ENCODE measurements around the gene SUN2.

SUN2 gene

DNA sequence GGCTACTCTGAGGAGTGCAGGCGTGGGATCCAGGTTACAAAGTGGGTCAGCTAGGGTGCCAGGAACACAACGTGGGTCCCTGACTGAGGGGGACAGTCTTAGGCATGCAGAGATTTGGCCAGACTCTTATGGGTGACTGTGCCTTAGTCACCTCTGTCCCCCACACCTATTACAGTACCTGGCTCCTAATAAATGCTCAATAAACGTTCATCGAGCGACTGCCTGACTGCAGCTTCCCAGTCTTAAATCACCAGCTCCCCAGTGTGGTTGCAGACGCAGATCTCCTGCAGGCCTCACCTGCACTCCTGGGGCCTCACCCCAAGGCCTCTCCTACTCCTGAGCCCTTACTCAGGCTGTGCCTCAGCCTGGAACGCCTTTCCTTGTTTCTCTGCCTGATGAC lies 3.2 kb upstream of the SUN2 start:
- TF ChIP-seq, protein P1, sequence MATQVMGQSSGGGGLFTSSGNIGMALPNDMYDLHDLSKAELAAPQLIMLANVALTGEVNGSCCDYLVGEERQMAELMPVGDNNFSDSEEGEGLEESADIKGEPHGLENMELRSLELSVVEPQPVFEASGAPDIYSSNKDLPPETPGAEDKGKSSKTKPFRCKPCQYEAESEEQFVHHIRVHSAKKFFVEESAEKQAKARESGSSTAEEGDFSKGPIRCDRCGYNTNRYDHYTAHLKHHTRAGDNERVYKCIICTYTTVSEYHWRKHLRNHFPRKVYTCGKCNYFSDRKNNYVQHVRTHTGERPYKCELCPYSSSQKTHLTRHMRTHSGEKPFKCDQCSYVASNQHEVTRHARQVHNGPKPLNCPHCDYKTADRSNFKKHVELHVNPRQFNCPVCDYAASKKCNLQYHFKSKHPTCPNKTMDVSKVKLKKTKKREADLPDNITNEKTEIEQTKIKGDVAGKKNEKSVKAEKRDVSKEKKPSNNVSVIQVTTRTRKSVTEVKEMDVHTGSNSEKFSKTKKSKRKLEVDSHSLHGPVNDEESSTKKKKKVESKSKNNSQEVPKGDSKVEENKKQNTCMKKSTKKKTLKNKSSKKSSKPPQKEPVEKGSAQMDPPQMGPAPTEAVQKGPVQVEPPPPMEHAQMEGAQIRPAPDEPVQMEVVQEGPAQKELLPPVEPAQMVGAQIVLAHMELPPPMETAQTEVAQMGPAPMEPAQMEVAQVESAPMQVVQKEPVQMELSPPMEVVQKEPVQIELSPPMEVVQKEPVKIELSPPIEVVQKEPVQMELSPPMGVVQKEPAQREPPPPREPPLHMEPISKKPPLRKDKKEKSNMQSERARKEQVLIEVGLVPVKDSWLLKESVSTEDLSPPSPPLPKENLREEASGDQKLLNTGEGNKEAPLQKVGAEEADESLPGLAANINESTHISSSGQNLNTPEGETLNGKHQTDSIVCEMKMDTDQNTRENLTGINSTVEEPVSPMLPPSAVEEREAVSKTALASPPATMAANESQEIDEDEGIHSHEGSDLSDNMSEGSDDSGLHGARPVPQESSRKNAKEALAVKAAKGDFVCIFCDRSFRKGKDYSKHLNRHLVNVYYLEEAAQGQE (IDR thresholded peaks at IDR 0.05; ENCODE audit: low read depth) = no peak
- TF ChIP-seq, protein P2, sequence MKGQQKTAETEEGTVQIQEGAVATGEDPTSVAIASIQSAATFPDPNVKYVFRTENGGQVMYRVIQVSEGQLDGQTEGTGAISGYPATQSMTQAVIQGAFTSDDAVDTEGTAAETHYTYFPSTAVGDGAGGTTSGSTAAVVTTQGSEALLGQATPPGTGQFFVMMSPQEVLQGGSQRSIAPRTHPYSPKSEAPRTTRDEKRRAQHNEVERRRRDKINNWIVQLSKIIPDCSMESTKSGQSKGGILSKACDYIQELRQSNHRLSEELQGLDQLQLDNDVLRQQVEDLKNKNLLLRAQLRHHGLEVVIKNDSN (IDR thresholded peaks at IDR 0.05) = no peak
- TF ChIP-seq RAD21 (IDR thresholded peaks at IDR 0.05; ENCODE audit: low read depth) (no peak), ZBTB7A (IDR thresholded peaks at IDR 0.05; ENCODE audit: low read depth) (no peak)

DNA sequence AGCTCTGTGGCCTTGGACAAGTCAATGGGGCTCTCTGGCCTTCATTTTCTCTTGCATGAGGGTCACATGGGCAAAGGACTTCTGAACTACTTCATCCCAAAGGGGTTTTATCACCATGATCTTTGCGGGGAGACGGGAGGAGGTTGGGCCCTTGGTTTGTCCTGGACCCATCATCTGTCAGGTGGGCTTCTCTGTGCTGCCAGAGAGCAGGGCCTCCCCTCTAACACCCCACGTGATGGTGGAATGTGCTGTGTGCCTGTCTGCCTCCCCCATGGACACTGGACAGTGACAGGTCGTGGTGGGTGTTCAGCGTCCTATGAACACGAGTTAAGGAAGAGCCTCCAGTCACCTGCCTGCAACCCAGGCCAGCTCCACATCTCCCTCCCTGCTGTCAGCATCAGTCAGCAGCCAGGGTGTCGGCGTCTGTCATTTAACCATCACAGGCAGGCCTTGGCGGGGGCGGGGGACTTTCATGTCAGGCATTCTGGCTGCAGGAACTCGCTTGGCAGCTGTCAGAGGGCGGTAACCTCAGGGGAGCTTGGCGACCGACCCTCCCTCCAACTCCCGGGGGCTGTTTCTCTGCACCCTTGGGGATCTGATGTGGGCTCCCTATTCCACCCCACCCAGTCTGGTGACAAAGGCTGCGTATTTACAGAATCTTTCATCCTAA lies 2.6 kb upstream of the SUN2 start:
- TF ChIP-seq, protein P1 (IDR thresholded peaks at IDR 0.05; ENCODE audit: low read depth) = no peak
- TF ChIP-seq RAD21 (IDR thresholded peaks at IDR 0.05; ENCODE audit: low read depth) (no peak), CEBPB (IDR thresholded peaks at IDR 0.05) (no peak), TAF1 (IDR thresholded peaks at IDR 0.05; ENCODE audit: low read depth) (no peak), TEAD4 (IDR thresholded peaks at IDR 0.05) (no peak), FOXM1 (IDR thresholded peaks at IDR 0.05; ENCODE audit: borderline replicate concordance, low read depth) (no peak), ZBTB7A (IDR thresholded peaks at IDR 0.05; ENCODE audit: low read depth) (no peak), YY1 (IDR thresholded peaks at IDR 0.05; ENCODE audit: low read depth) (no peak), CREB1 (IDR thresholded peaks at IDR 0.05; ENCODE audit: low read depth) (no peak), TCF12 (IDR thresholded peaks at IDR 0.05; ENCODE audit: low read depth) (no peak), NFIC (IDR thresholded peaks at IDR 0.05) (no peak), EGR1 (IDR thresholded peaks at IDR 0.05) (no peak), EP300 (IDR thresholded peaks at IDR 0.05; ENCODE audit: borderline replicate concordance) (no peak)
- TF ChIP-seq, protein P2 (IDR thresholded peaks at IDR 0.05) = no peak
- TF ChIP-seq, protein P3, sequence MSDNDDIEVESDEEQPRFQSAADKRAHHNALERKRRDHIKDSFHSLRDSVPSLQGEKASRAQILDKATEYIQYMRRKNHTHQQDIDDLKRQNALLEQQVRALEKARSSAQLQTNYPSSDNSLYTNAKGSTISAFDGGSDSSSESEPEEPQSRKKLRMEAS (IDR thresholded peaks at IDR 0.05) = no peak

DNA sequence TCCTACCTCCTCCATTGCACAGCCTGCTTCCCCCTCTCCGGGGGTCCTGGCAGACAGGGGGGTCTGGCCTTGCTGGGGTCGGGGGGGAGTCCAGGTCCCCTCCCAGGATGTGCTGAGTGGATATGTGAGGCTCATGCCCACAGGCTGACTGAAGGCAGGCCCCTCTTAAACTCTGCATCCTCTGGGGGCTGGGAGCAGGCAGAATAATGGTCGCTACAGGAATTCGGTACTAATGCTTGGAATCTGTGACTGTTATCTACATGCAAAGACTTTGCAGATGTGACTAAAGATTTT lies 1.6 kb upstream of the SUN2 start:
- TF ChIP-seq TAF1 (IDR thresholded peaks at IDR 0.05; ENCODE audit: low read depth) = no peak
- no peak for TF ChIP-seq FOXM1 (IDR thresholded peaks at IDR 0.05; ENCODE audit: borderline replicate concordance, low read depth)
- TF ChIP-seq TCF12 (IDR thresholded peaks at IDR 0.05; ENCODE audit: low read depth) = no peak
- TF ChIP-seq, protein P3 (IDR thresholded peaks at IDR 0.05) = no peak
- TF ChIP-seq NFIC (IDR thresholded peaks at IDR 0.05) = no peak

DNA sequence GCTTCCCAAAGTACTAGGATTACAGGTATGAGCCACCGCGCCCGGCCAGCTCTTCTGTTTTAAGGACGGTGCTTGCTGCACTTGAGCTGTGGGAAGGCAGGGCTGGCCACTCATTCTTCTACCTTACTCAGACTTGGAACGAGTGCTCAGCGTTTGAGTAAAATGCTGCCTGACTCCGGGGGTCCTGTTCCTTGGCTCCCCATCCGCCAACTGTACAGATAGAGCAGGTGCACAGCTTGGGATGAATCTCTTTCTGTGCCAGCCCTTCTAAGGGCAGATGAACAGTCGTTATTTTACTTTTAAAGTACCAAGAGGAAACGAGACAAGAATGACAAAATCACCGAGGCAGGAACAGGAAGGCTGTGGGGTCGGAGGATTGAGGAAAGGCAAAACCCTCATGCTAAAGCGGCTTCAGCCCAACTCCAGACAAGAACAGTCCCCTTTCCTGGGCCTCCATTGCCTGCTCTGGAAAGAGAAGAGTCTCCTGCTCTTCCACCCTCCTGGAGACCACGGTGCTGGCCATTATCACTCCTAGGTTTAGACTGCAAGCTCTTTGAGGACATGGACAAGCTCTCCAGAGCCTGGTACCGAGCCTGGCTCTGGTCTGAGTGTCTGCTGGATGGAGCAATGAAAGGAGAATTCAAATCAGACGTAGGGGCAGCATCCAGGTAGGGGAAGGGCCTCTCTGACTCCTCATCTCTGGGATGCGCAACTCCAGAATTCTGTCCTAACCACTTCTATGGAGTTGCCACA lies 1.1 kb upstream of the SUN2 start:
- no peak for TF ChIP-seq CREB1 (IDR thresholded peaks at IDR 0.05; ENCODE audit: low read depth)
- TF ChIP-seq NFIC (IDR thresholded peaks at IDR 0.05) = no peak
- TF ChIP-seq FOXM1 (IDR thresholded peaks at IDR 0.05; ENCODE audit: borderline replicate concordance, low read depth) = no peak
- no peak for TF ChIP-seq ZBTB7A (IDR thresholded peaks at IDR 0.05; ENCODE audit: low read depth)
- no peak for TF ChIP-seq TAF1 (IDR thresholded peaks at IDR 0.05; ENCODE audit: low read depth)
- no peak for TF ChIP-seq YY1 (IDR thresholded peaks at IDR 0.05; ENCODE audit: low read depth)
- TF ChIP-seq TCF12 (IDR thresholded peaks at IDR 0.05; ENCODE audit: low read depth) = no peak
- TF ChIP-seq, protein P1 (IDR thresholded peaks at IDR 0.05; ENCODE audit: low read depth) = no peak
- no peak for TF ChIP-seq RAD21 (IDR thresholded peaks at IDR 0.05; ENCODE audit: low read depth)
- TF ChIP-seq, protein P2 (IDR thresholded peaks at IDR 0.05) = no peak
- no peak for TF ChIP-seq CEBPB (IDR thresholded peaks at IDR 0.05)
- TF ChIP-seq EP300 (IDR thresholded peaks at IDR 0.05; ENCODE audit: borderline replicate concordance) = no peak
- no peak for TF ChIP-seq EGR1 (IDR thresholded peaks at IDR 0.05)
- TF ChIP-seq, protein P3 (IDR thresholded peaks at IDR 0.05) = no peak
